ENCODE data around the gene PRAMEF13.
"Not testable (repeated sequence)": the region's sequence is repeated elsewhere in the genome, so short reads cannot be mapped to it uniquely, and the experiment has no call there.

The PRAMEF13 gene

GRCh38 chr1:13201309-13201708, at the start of gene PRAMEF13:
PRAMEF13 (minus strand) TSS chr1:13201409; CDS start chr1:13199589, 1,820 bp downstream.
- DNase-seq (ENCODE audit: low read depth in 2 of 2), result not testable (repeated sequence)

GRCh38 chr1:13247122-13247521, 45.9 kb upstream of the PRAMEF13 start:
- DNase-seq (ENCODE audit: low read depth in 2 of 2), result not testable (repeated sequence)

- not testable (repeated sequence) for DNase-seq (ENCODE audit: low read depth in 2 of 2)
Observed at GRCh38 chr1:13246554-13246871, 45.3 kb upstream of the PRAMEF13 start.

- not testable (repeated sequence) for DNase-seq (ENCODE audit: low read depth in 2 of 2)
Observed at GRCh38 chr1:13245841-13246553, 44.8 kb upstream of the PRAMEF13 start.

- DNase-seq (ENCODE audit: low read depth in 2 of 2), result not testable (repeated sequence)
Observed at GRCh38 chr1:13243536-13244263, 42.5 kb upstream of the PRAMEF13 start.

- DNase-seq (ENCODE audit: low read depth in 2 of 2), result not testable (repeated sequence)
Observed at GRCh38 chr1:13239633-13240032, 38.4 kb upstream of the PRAMEF13 start.

- not testable (repeated sequence) for DNase-seq (ENCODE audit: low read depth in 2 of 2)
Observed at GRCh38 chr1:13237572-13237971, 36.4 kb upstream of the PRAMEF13 start.

- DNase-seq (ENCODE audit: low read depth in 2 of 2), result not testable (repeated sequence)
Observed at GRCh38 chr1:13234057-13234456, 32.8 kb upstream of the PRAMEF13 start.

- DNase-seq (ENCODE audit: low read depth in 2 of 2), result not testable (repeated sequence)
Observed at GRCh38 chr1:13232056-13232455, 30.8 kb upstream of the PRAMEF13 start.

GRCh38 chr1:13231061-13231750, 30.0 kb upstream of the PRAMEF13 start:
- DNase-seq (ENCODE audit: low read depth in 2 of 2), result not testable (repeated sequence)

- not testable (repeated sequence) for DNase-seq (ENCODE audit: low read depth in 2 of 2)
Observed at GRCh38 chr1:13230601-13231000, 29.4 kb upstream of the PRAMEF13 start.

- not testable (repeated sequence) for DNase-seq (ENCODE audit: low read depth in 2 of 2)
Observed at GRCh38 chr1:13230096-13230495, 28.9 kb upstream of the PRAMEF13 start.

GRCh38 chr1:13228343-13228781, 27.2 kb upstream of the PRAMEF13 start:
- peak; percentile 28 to 45 for DNase-seq (ENCODE audit: low read depth in 2 of 2)

- not testable (repeated sequence) for DNase-seq (ENCODE audit: low read depth in 2 of 2)
Observed at GRCh38 chr1:13227271-13228055, 26.3 kb upstream of the PRAMEF13 start.

- not testable (repeated sequence) for DNase-seq (ENCODE audit: low read depth in 2 of 2)
Observed at GRCh38 chr1:13225675-13226204, 24.5 kb upstream of the PRAMEF13 start, which contains the start of gene PRAMEF18. PRAMEF18 (minus strand) TSS chr1:13226154; CDS start chr1:13226106, 48 bp downstream.

- DNase-seq (ENCODE audit: low read depth in 2 of 2), result no peak
Observed at GRCh38 chr1:13224480-13225060, 23.4 kb upstream of the PRAMEF13 start.

GRCh38 chr1:13222788-13223187, 21.6 kb upstream of the PRAMEF13 start:
- DNase-seq (ENCODE audit: low read depth in 2 of 2), result not testable (repeated sequence)

GRCh38 chr1:13219203-13219602, 18.0 kb upstream of the PRAMEF13 start:
- DNase-seq (ENCODE audit: low read depth in 2 of 2), result not testable (repeated sequence)

GRCh38 chr1:13216619-13217018, 15.4 kb upstream of the PRAMEF13 start:
- DNase-seq (ENCODE audit: low read depth in 2 of 2), result not testable (repeated sequence)

- DNase-seq (ENCODE audit: low read depth in 2 of 2), result not testable (repeated sequence)
Observed at GRCh38 chr1:13208712-13209111, 7.5 kb upstream of the PRAMEF13 start.

GRCh38 chr1:13171548-13171947, 29.7 kb downstream of the PRAMEF13 start, which contains the start of gene PRAMEF9:
PRAMEF9 (plus strand) TSS chr1:13171848; CDS start chr1:13175281, 3,433 bp downstream.
- not testable (repeated sequence) for DNase-seq (ENCODE audit: low read depth in 2 of 2)

Measured in stimulated activated CD4-positive, alpha-beta T cell treated with anti-CD3 and anti-CD28 coated beads, Interleukin-4, amount 100 ng/mL, for 48 hours (primary cell).